Stimulated activated effector memory CD8-positive, alpha-beta T cell treated with anti-CD3 and anti-CD28 coated beads, Interleukin-12 subunit alpha, Interleukin-12 subunit beta, amount 100 ng/mL, for 72 hours (primary cell): ENCODE measurements around the gene PHC3.
"Not testable (repeated sequence)": the region's sequence is repeated elsewhere in the genome, so short reads cannot be mapped to it uniquely, and the experiment has no call there.

Experiments used
- ATAC-seq: fragments of 150-1000 bp; cut with Tn5 transposase; 2 replicates; pipeline ENCODE4 v1.10.0; 2021
- DNase-seq, 2 donors: peaks; one replicate each; pipeline ENCODE4 v3.0.0; 2021 to 2022; ENCODE audit warnings: low spot score in 2 of 2
- H3K27ac Mint-ChIP-seq: one replicate; pipeline ENCODE4 v1.8.0; 2022; ENCODE audit warnings: mild to moderate bottlenecking, mixed read lengths
- H3K36me3 Mint-ChIP-seq: one replicate; pipeline ENCODE4 v1.8.0; 2022; ENCODE audit warnings: mild to moderate bottlenecking, mixed read lengths
- H3K4me1 Mint-ChIP-seq: one replicate; pipeline ENCODE4 v1.8.0; 2022; ENCODE audit warnings: mixed read lengths
- H3K4me3 Mint-ChIP-seq: one replicate; pipeline ENCODE4 v1.8.0; 2022; ENCODE audit warnings: mild to moderate bottlenecking, mixed read lengths
- H3K9me3 Mint-ChIP-seq: one replicate; pipeline ENCODE4 v1.8.0; 2022; ENCODE audit warnings: mixed read lengths

PHC3 gene, protein sequence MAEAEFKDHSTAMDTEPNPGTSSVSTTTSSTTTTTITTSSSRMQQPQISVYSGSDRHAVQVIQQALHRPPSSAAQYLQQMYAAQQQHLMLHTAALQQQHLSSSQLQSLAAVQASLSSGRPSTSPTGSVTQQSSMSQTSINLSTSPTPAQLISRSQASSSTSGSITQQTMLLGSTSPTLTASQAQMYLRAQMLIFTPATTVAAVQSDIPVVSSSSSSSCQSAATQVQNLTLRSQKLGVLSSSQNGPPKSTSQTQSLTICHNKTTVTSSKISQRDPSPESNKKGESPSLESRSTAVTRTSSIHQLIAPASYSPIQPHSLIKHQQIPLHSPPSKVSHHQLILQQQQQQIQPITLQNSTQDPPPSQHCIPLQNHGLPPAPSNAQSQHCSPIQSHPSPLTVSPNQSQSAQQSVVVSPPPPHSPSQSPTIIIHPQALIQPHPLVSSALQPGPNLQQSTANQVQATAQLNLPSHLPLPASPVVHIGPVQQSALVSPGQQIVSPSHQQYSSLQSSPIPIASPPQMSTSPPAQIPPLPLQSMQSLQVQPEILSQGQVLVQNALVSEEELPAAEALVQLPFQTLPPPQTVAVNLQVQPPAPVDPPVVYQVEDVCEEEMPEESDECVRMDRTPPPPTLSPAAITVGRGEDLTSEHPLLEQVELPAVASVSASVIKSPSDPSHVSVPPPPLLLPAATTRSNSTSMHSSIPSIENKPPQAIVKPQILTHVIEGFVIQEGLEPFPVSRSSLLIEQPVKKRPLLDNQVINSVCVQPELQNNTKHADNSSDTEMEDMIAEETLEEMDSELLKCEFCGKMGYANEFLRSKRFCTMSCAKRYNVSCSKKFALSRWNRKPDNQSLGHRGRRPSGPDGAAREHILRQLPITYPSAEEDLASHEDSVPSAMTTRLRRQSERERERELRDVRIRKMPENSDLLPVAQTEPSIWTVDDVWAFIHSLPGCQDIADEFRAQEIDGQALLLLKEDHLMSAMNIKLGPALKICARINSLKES

GRCh38 chr3:170180908-170181885 lies at the start of gene PHC3:
TSS of gene PHC3 (minus strand) at chr3:170181733. CDS start at chr3:170181715, 18 bp downstream.
- peak within 1 kb of the TSS; percentile 99 for H3K27ac Mint-ChIP-seq
- H3K9me3 Mint-ChIP-seq: no peaks in the 10 kb centered on the region
- peak within 1 kb of the TSS; percentile 87 for H3K4me3 Mint-ChIP-seq
- peaks cover 51% of the 10 kb centered on the region for H3K36me3 Mint-ChIP-seq
- peak; percentile 91 to 98 for DNase-seq
- ATAC-seq: peak; percentile 91
- H3K4me1 Mint-ChIP-seq: peaks cover 22% of the 10 kb centered on the region

- no peak overlapping the region for H3K4me3 Mint-ChIP-seq
- H3K27ac Mint-ChIP-seq: no peak overlapping the region
- no peaks in the 10 kb centered on the region for H3K36me3 Mint-ChIP-seq
- peak in 1 of 2 donors; percentile 17 for DNase-seq
- ATAC-seq: no peak
- no peaks in the 10 kb centered on the region for H3K9me3 Mint-ChIP-seq
- H3K4me1 Mint-ChIP-seq: peaks cover 31% of the 10 kb centered on the region
Observed at GRCh38 chr3:170228093-170228766, 46.7 kb upstream of the PHC3 start.

DNA sequence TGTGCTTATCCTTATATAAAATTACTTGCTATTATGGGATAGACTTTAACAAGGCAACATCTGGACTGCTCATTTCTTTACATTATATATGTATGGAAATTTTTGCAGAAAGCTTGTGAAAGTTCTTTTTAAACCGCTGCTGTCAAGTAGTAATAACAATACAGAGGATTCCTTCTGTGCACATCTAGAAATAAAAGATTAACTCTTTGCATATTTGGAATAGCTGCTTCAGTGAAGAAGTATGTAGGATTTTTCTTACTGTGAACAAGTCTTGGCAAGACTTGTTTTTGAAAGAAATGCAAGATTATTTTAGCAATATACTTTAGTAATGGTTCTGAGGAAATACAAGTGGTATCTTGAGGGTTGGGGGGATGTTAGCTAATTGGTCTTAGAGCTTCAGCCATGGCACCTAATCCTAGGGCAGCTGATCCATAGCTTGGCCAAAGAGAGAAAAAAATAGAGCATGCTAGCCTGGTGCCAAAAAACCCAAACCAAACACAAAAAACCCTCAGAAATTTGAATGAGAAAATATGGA lies 45.0 kb upstream of the PHC3 start:
- H3K4me3 Mint-ChIP-seq: no peak overlapping the region
- no peaks in the 10 kb centered on the region for H3K9me3 Mint-ChIP-seq
- no peaks in the 10 kb centered on the region for H3K36me3 Mint-ChIP-seq
- ATAC-seq: no peak
- peaks cover 30% of the 10 kb centered on the region for H3K4me1 Mint-ChIP-seq
- no peak overlapping the region for H3K27ac Mint-ChIP-seq
- no peak for DNase-seq

GRCh38 chr3:170225166-170225565 lies 43.6 kb upstream of the PHC3 start:
- Mint-ChIP-seq H3K4me3 (no peak overlapping the region), H3K4me1 (peaks cover 30% of the 10 kb centered on the region), H3K36me3 (no peaks in the 10 kb centered on the region), H3K9me3 (no peaks in the 10 kb centered on the region), H3K27ac (no peak overlapping the region)
- no peak for DNase-seq
- no peak for ATAC-seq

DNA sequence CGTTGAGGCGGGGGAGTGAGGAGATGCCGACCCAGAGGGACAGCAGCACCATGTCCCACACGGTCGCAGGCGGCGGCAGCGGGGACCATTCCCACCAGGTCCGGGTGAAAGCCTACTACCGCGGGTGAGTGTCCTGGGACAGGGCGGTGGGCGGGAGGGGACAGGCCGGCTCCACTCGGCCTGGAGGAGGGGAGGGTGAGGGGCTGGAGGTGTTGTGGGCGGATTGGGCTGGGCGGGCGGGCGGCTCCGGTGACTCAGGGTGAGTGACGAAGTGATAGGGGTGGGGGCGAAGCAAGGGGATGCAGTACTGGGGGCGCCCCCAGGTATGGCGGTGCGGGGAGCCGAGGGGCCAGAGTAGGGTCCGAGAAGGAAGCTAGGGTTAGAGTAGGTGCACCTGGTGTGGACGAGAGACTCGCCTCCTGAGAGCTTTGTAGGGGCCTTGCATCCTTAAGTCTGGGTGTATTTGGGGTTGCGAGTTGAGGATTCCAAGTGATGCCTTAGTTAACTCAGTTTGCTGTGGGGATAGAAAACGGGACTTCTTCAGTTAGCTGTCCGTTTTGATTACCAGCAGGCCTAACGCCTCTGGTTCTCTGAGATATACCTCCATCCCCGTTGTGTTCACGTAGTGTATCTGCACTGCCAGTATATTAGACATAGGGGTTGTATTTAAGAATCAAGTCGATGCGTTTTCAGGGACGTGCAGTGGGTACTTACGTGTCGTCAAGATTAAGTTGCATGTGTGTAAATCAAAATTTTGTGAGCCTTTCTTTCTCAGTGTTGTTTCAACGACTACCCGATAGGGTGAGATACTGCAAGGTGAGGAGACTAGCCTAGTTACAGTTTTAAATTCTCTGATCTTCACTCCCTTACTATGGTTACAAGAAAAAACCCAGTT lies 41.4 kb upstream of the PHC3 start:
- peak overlapping the region; percentile 84 for H3K4me3 Mint-ChIP-seq
- peak in 1 of 2 donors; percentile 61 for DNase-seq

GRCh38 chr3:170221924-170222646 lies 40.6 kb upstream of the PHC3 start, which contains the start of gene PRKCI:
TSS of gene PRKCI (plus strand) at chr3:170222424. CDS start at chr3:170222670, 246 bp downstream.
- peak within 1 kb of the TSS; percentile 84 for H3K4me3 Mint-ChIP-seq
- peaks cover 21% of the 10 kb centered on the region for H3K4me1 Mint-ChIP-seq
- DNase-seq: peak; percentile 65 to 91
- H3K36me3 Mint-ChIP-seq: no peaks in the 10 kb centered on the region
- H3K9me3 Mint-ChIP-seq: no peaks in the 10 kb centered on the region
- H3K27ac Mint-ChIP-seq: peak within 1 kb of the TSS; percentile 97
- ATAC-seq: peak; percentile 98

More for the DNA sequence above, 41.4 kb upstream of the PHC3 start:
- Mint-ChIP-seq H3K27ac (peak overlapping the region; percentile 97), H3K9me3 (no peaks in the 10 kb centered on the region), H3K36me3 (no peaks in the 10 kb centered on the region), H3K4me1 (peaks cover 29% of the 10 kb centered on the region)
- ATAC-seq: peak; percentile 60

DNA sequence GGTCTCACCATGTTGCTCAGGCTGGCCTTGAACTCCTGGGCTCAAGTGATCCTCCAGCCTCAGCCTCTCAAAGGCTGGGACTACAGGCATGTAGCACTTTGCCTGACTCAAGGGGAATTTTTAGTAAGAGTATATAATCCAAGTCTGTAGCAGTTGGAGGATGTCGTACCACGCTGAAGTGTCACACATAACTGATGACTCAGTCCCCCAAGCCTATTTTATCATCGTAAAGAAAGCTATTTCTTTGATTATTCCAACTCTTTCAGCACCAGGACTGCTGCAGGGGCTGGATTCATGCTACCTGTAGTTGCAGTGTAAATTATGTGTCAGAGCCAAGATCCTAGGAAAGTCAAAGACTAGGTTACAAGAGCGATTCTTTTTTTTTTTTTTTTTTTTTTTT lies 39.3 kb upstream of the PHC3 start:
- Mint-ChIP-seq H3K27ac (no peak overlapping the region), H3K36me3 (no peaks in the 10 kb centered on the region), H3K9me3 (no peaks in the 10 kb centered on the region), H3K4me3 (peak overlapping the region; percentile 84), H3K4me1 (peaks cover 14% of the 10 kb centered on the region)
- ATAC-seq (no peak), DNase-seq (peak in 1 of 2 donors; percentile 44)

DNA sequence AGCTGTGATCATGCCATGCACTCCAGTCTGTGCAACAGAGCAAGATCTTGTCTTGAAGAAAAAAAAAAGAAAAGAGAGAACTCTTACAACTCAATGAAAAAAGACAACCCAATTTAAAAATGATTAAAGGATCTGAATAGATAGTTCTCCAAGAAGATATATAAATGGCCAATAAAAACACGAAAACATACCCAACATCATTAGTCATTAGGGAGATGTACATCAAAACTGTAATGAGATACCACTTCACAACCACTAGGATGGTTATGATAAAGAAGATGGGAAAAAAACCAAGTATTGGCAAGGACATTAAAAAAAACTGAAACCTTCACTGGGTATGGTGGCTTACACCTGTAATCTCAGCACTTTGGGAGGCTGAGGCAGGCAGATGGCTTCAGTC lies 38.3 kb upstream of the PHC3 start:
- no peak for ATAC-seq
- no peaks in the 10 kb centered on the region for H3K36me3 Mint-ChIP-seq
- H3K27ac Mint-ChIP-seq: peak overlapping the region; percentile 23
- DNase-seq: no peak
- no peaks in the 10 kb centered on the region for H3K9me3 Mint-ChIP-seq
- peaks cover 14% of the 10 kb centered on the region for H3K4me1 Mint-ChIP-seq
- H3K4me3 Mint-ChIP-seq: no peak overlapping the region

DNA sequence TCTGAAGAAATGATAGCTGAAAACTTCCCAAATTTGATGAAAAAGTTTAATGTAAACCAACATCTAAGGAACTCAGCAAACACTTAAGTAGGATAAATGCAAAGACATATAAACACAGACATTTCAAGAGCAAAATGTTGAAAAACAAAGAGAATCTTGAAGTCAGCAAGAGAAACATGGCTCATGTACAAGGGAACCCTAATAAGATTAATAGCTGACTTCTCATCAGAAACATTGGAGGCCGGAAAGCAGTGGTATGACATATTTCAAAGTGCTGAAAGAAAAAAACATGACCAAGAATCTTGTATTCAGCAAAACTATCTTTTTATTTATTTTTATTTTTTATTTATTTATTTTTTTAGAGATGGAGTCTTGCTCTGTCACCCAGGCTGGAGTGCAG lies 30.1 kb upstream of the PHC3 start:
- ATAC-seq (no peak), DNase-seq (no peak)
- no peak overlapping the region for H3K27ac Mint-ChIP-seq
- H3K4me3 Mint-ChIP-seq: no peak overlapping the region
- no peaks in the 10 kb centered on the region for H3K36me3 Mint-ChIP-seq
- peaks cover 5% of the 10 kb centered on the region for H3K9me3 Mint-ChIP-seq
- no peaks in the 10 kb centered on the region for H3K4me1 Mint-ChIP-seq

DNA sequence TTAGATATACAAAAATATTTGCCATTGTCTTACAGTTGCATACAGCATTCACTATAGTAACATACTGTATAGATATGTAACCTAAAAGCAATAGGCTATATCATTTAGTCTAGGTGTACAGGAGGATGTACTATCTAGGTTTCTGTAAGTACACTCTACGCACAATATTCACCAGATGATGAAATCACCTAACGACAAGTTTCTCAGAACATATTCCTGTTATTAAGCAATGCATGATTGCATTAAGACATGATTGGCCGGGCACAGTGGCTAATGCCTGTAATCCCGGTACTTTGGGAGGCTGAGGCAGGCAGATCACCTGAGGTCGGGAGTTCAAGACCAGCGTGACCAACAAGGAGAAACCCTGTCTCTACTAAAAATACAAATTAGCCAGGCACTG lies 26.2 kb upstream of the PHC3 start:
- Mint-ChIP-seq H3K4me1 (no peaks in the 10 kb centered on the region), H3K27ac (no peak overlapping the region), H3K4me3 (no peak overlapping the region), H3K36me3 (no peaks in the 10 kb centered on the region), H3K9me3 (peaks cover 5% of the 10 kb centered on the region)
- ATAC-seq (no peak), DNase-seq (no peak)

- ATAC-seq, H3K9me3 Mint-ChIP-seq, H3K4me1 Mint-ChIP-seq, H3K27ac Mint-ChIP-seq, H3K4me3 Mint-ChIP-seq, H3K36me3 Mint-ChIP-seq: not testable (repeated sequence)
- peak in 1 of 2 donors; percentile 22 for DNase-seq
Observed at GRCh38 chr3:170206164-170206762, 24.7 kb upstream of the PHC3 start.

GRCh38 chr3:170205302-170205701 lies 23.8 kb upstream of the PHC3 start:
- no peaks in the 10 kb centered on the region for H3K36me3 Mint-ChIP-seq
- H3K9me3 Mint-ChIP-seq: no peaks in the 10 kb centered on the region
- H3K27ac Mint-ChIP-seq: no peak overlapping the region
- DNase-seq (no peak), ATAC-seq (peak; percentile 68)
- no peaks in the 10 kb centered on the region for H3K4me1 Mint-ChIP-seq
- H3K4me3 Mint-ChIP-seq: no peak overlapping the region
